Stimulated activated CD4-positive, alpha-beta T cell treated with anti-CD3 and anti-CD28 coated beads, TNF-alpha, amount 100 ng/mL, for 1 hour (primary cell): ENCODE measurements around the gene GPATCH1.
"Not testable (repeated sequence)": the region's sequence is repeated elsewhere in the genome, so short reads cannot be mapped to it uniquely, and the experiment has no call there.

Experiments
- DNase-seq, 3 donors: peaks; one replicate each; pipeline ENCODE4 v3.0.0-alpha.2; 2020; ENCODE audit warnings: low read depth in 3 of 3, low spot score in 1 of 3

Gene GPATCH1

GRCh38 chr19:33157906-33158305 lies 76.9 kb downstream of the GPATCH1 start:
- no peak for DNase-seq

- no peak for DNase-seq
Measured at GRCh38 chr19:33158365-33158764, 77.4 kb downstream of the GPATCH1 start.

- no peak for DNase-seq
Measured at GRCh38 chr19:33159149-33159548, 78.2 kb downstream of the GPATCH1 start.

GRCh38 chr19:33159893-33160292 lies 78.9 kb downstream of the GPATCH1 start:
- DNase-seq: no peak

- no peak for DNase-seq
Measured at GRCh38 chr19:33161201-33161600, 80.2 kb downstream of the GPATCH1 start.

GRCh38 chr19:33163481-33163880 lies 82.5 kb downstream of the GPATCH1 start:
- no peak for DNase-seq

GRCh38 chr19:33166037-33166436 lies 85.1 kb downstream of the GPATCH1 start:
- not testable (repeated sequence) for DNase-seq

GRCh38 chr19:33167438-33167837 lies 86.5 kb downstream of the GPATCH1 start:
- no peak for DNase-seq

GRCh38 chr19:33168528-33168927 lies 87.5 kb downstream of the GPATCH1 start:
- no peak for DNase-seq

- DNase-seq: no peak
Measured at GRCh38 chr19:33171222-33171795, 90.3 kb downstream of the GPATCH1 start.

- DNase-seq: no peak
Measured at GRCh38 chr19:33171916-33172359, 91.0 kb downstream of the GPATCH1 start.

- DNase-seq: no peak
Measured at GRCh38 chr19:33174186-33174585, 93.2 kb downstream of the GPATCH1 start.

GRCh38 chr19:33175156-33175782 lies 94.3 kb downstream of the GPATCH1 start:
- DNase-seq: no peak

- DNase-seq: no peak
Measured at GRCh38 chr19:33175886-33176669, 95.1 kb downstream of the GPATCH1 start.

GRCh38 chr19:33176670-33177416 lies 95.9 kb downstream of the GPATCH1 start:
- peak; percentile 89 to 96 (median 95) for DNase-seq

GRCh38 chr19:33177417-33177979 lies 96.5 kb downstream of the GPATCH1 start:
- DNase-seq: peak in 2 of 3 donors; percentile 55 to 56
